Measurements from ENCODE around the gene PDE6B.

GRCh38 chr4:679629-680028 lies 54.3 kb downstream of the PDE6B start:
- TF ChIP-seq CTCF (optimal IDR thresholded peaks at IDR 0.05 in 1 of 3, IDR thresholded peaks at IDR 0.05 in 1 of 3, conservative IDR thresholded peaks at IDR 0.05 in 1 of 3; ENCODE audit: extremely low read depth in 1 of 3, insufficient read depth in 2 of 3, low read length in 3 of 3) (no peak), EZH2 (IDR thresholded peaks at IDR 0.05; ENCODE audit: low read length) (no peak)

All from keratinocyte (primary cell).